K562 (cell line): Measurements from ENCODE around the gene ATAD3B. TPM values are rescaled to one million over a fixed set of nuclear protein-coding genes. Genes with fewer than 3 reads are reported as not detected.
"Not testable (repeated sequence)": the region's sequence is repeated elsewhere in the genome, so short reads cannot be mapped to it uniquely, and the experiment has no call there.

ENCODE experiments used
- ATAC-seq: fragments of 200-7000 bp; cut with Tn5 transposase; 3 replicates; pipeline ENCODE4 v1.9.1; 2020; ENCODE audit warnings: moderate library complexity
- BruUV-seq: library from RNA; stranded (reverse); fragments of 400-500 nt; replicated peaks from 2 replicates; lab custom pipeline; 2021; lab: Mats Ljungman, UMichigan
- CTCF ChIA-PET: fragments of 300-600 bp; formaldehyde crosslinking; extraction: SDS; loops from one replicate; lab custom pipeline; 2021; ENCODE audit warnings: low intra/inter-chr PET ratio; lab: Yijun Ruan, JAX
- POLR2A ChIA-PET: fragments of 300-600, 350-650 bp; sonication (Branson Sonifier 250); formaldehyde crosslinking; extraction: SDS; loops from one replicate; lab custom pipeline; 2021; ENCODE audit warnings: antibody characterized with exemption, inconsistent platforms; lab: Yijun Ruan, JAX
- DNase-seq, 4 experiments: peaks; one replicate each; pipeline versions ENCODE4 v3.0.0 to v3.0.0-alpha.2; 2011 to 2018; ENCODE audit warnings: low spot score in 3 of 4, mixed read lengths in 3 of 4; ENCODE audit errors: extremely low read depth in 1 of 4
- FAIRE-seq: peaks from 2 replicates; lab custom pipeline; 2011; peaks lifted over from hg19 to GRCh38; lab: Jason Lieb, UNC
- H2AFZ ChIP-seq: 2 replicates; pipeline ENCODE4 v1.6.0; 2011; ENCODE audit warnings: low read depth, low read length, control low read depth, inconsistent platforms
- H3K27ac ChIP-seq: fragments of 200-600 bp; 3 replicates; pipeline ENCODE4 v1.8.0; 2011; ENCODE audit warnings: low read depth, mild to moderate bottlenecking, control low read depth, inconsistent platforms, low read length, moderate library complexity, mixed read lengths; ENCODE audit errors: extremely low read depth
- H3K27me3 ChIP-seq, 2 experiments: fragments of 300-600 bp in 1 of 2; 2 replicates in 1 of 2; 3 replicates in 1 of 2; pipeline versions ENCODE4 v1.6.0 to v1.8.0; 2011; ENCODE audit warnings: inconsistent platforms in 2 of 2, low read length in 2 of 2, mild to moderate bottlenecking in 1 of 2, mixed read lengths in 1 of 2, moderate library complexity in 1 of 2; ENCODE audit not compliant: control insufficient read depth in 2 of 2, insufficient read depth in 2 of 2
- H3K36me3 ChIP-seq: fragments of 300-600 bp; 3 replicates; pipeline ENCODE4 v1.8.0; 2011; ENCODE audit warnings: mild to moderate bottlenecking, low read length, inconsistent platforms; ENCODE audit not compliant: control insufficient read depth, insufficient read depth
- H3K4me1 ChIP-seq, 2 experiments: fragments of 200-600 bp in 1 of 2; replicated peaks in 1 of 2; 2 replicates in 1 of 2; 3 replicates in 1 of 2; pipeline versions ENCODE4 v1.5.1 to v1.8.0; 2011; ENCODE audit warnings: inconsistent platforms in 2 of 2, low read length in 2 of 2, mild to moderate bottlenecking in 1 of 2, mixed read lengths in 1 of 2, moderate library complexity in 1 of 2; ENCODE audit not compliant: control insufficient read depth in 2 of 2, insufficient read depth in 2 of 2
- H3K4me2 ChIP-seq: 2 replicates; pipeline ENCODE4 v1.6.1; 2011; ENCODE audit warnings: low read length, control low read depth, inconsistent platforms, mixed read lengths; ENCODE audit not compliant: insufficient read depth
- H3K4me3 ChIP-seq: fragments of 200-600 bp; sonication (generic), shearing (Covaris generic); 2 replicates; pipeline ENCODE4 v1.5.1; 2016; ENCODE audit warnings: control low read depth, inconsistent platforms
- H3K79me2 ChIP-seq: fragments of 200-600 bp; 3 replicates; pipeline ENCODE4 v1.8.0; 2011; ENCODE audit warnings: low read length, inconsistent platforms; ENCODE audit not compliant: control insufficient read depth, insufficient read depth
- H3K9ac ChIP-seq, 2 experiments: 2 replicates each; pipeline versions ENCODE4 v1.6.0 to v1.6.1; 2011; ENCODE audit warnings: low read depth in 2 of 2, low read length in 2 of 2, control low read depth in 1 of 2, inconsistent platforms in 1 of 2, mild to moderate bottlenecking in 1 of 2, mixed read lengths in 1 of 2; ENCODE audit not compliant: insufficient read depth in 1 of 2
- H3K9me1 ChIP-seq: one replicate; pipeline ENCODE4 v1.6.0; 2011; ENCODE audit warnings: inconsistent platforms, mild to moderate bottlenecking, low read length, moderate library complexity; ENCODE audit not compliant: control insufficient read depth, insufficient read depth
- H3K9me3 ChIP-seq: replicated peaks from 2 replicates; pipeline ENCODE4 v1.5.1; 2011; ENCODE audit warnings: low read depth, low read length, inconsistent platforms; ENCODE audit not compliant: control insufficient read depth, insufficient read depth
- H4K20me1 ChIP-seq: replicated peaks from 2 replicates; pipeline ENCODE4 v1.6.1; 2011; ENCODE audit warnings: low read length, inconsistent platforms, mixed read lengths; ENCODE audit not compliant: control insufficient read depth, insufficient read depth
- MECOM ChIP-seq: fragments of 250-450 bp; sonication (Bioruptor Pico); IDR thresholded peaks from 2 replicates; pipeline ENCODE4 v1.8.0; 2022; ENCODE audit warnings: inconsistent platforms
- TRIM24 ChIP-seq, 2 experiments: fragments of 450-650 bp; IDR thresholded peaks; 2 replicates each; pipeline ENCODE4 v1.6.1; 2016
- ZNF280A ChIP-seq: fragments of 450-650 bp; IDR thresholded peaks from 2 replicates; pipeline ENCODE4 v1.6.1; 2018; ENCODE audit warnings: mild to moderate bottlenecking, low read depth; ENCODE audit not compliant: partially characterized antibody
- ZNF324 ChIP-seq: fragments of 250-450 bp; sonication (Bioruptor Pico); IDR thresholded peaks from 2 replicates; pipeline ENCODE4 v1.4.0; 2020; ENCODE audit warnings: mild to moderate bottlenecking
- WGBS: fragments of 100-300 bp; shearing (Covaris generic); methylation state at CpG from one replicate; pipeline ENCODE4 v1.1.6; 2016; ENCODE audit warnings: low coverage, mixed read lengths; ENCODE audit not compliant: insufficient coverage; ENCODE audit errors: missing lambda C conversion rate; 5-methylcytosine and 5-hydroxymethylcytosine counted together
- in situ Hi-C: fragments of 300-500 bp; cut with MboI; formaldehyde crosslinking; loops from 4 replicates; pipeline ENCODE4 v1.15.0; 2018; ENCODE audit warnings: inconsistent platforms, mixed read lengths
- intact Hi-C: fragments of 100-400 bp; cut with micrococcal nuclease; formaldehyde crosslinking; loops from 2 replicates; pipeline ENCODE4 v1.14.2; 2022
- polyA plus RNA-seq, 8 experiments: library from polyadenylated mRNA; depleted of rRNA in 4 of 8; stranded (reverse) in 5 of 8; unstranded in 3 of 8; fragments of >200 nt; fragmentation: Nextera tagmentation in 2 of 8; fragmentation: Illumina TruSeq in 1 of 8; extraction: Ambion mirVana in 2 of 8; extraction: Trizol in 1 of 8; gene quantifications; 2 replicates each; pipeline versions ENCODE4 v1.2.1 to v1.2.3, GENCODE V29; 2011 to 2014; ENCODE audit warnings: inconsistent platforms in 1 of 8, missing spikeins in 1 of 8
- total RNA-seq, 7 experiments: library from RNA; depleted of rRNA in 6 of 7; stranded (reverse); fragments of >200 nt in 6 of 7; fragmentation: Illumina TruSeq in 2 of 7; extraction: Trizol in 2 of 7; gene quantifications; 2 replicates each; pipeline versions ENCODE4 v1.2.1 to v1.2.3, GENCODE V29; 2011 to 2021; ENCODE audit warnings: low replicate concordance in 1 of 7

Gene ATAD3B
- total and polyA plus RNA-seq, 9 of the 15 experiments (the other 6 are each of a cell fraction or from before 2014, with no cell fraction given) = 0.07 to 113 (median 27.7) TPM

DNA sequence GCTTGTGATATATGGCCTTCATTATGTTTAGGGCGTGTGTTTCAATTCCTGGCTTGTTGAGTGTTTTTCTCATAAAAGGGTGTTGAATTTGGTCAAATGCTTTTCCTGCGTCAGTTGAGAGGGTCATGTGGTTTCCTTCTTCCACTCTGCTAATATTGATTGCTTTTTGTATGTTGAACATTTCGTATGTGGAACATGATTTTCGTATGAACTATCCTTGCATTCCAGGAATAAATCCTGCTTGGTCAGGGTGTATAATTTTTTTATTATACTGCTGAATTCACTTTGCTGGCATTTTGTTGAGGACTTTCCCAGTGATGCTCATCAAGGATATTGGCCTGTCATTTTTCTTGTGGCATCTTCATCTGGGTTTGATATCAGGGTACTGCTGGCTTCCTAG lies 35.7 kb downstream of the ATAD3B start:
- Histone ChIP-seq H3K4me1 (peaks cover 8 to 25% of the 10 kb centered on the region in 2 experiments; a peak in 4 of 5 replicates), H3K9me3 (peaks cover 3% of the 10 kb centered on the region; the same call in 1 of the 2 replicates), H3K4me2 (no peak overlapping the region), H3K27ac (no peak overlapping the region), H3K27me3 (no peaks in the 10 kb centered on the region), H3K36me3 (no peaks in the 10 kb centered on the region), H3K4me3 (no peak overlapping the region), H3K9me1 (no peaks in the 10 kb centered on the region), H4K20me1 (no peaks in the 10 kb centered on the region), H3K79me2 (peaks cover 15% of the 10 kb centered on the region), H3K9ac (no peak overlapping the region), H2AFZ (no peak overlapping the region)
- 72% methylated on average over 4 of the region's 4 CpGs for WGBS
- POLR2A ChIA-PET = no interaction called here
- FAIRE-seq = no peak
- BruUV-seq = no TSS peak
- DNase-seq = no peak
- intact Hi-C loops (loop anchor here (10.0 kb wide), 1 partner anchor 133 kb away; the partner anchor contains the start of gene AURKAIP1), in situ Hi-C loops (no loop called here)
- ATAC-seq = no peak
- TF ChIP-seq ZNF280A (peak; percentile 25), TRIM24 (IDR thresholded peaks at IDR 0.05) (peak in 1 of 2 experiments; percentile 14; a peak in 1 of 4 replicates), MECOM (CRISPR knock-in tag) (no peak), ZNF324 (CRISPR knock-in tag) (peak; percentile 92)
- CTCF ChIA-PET = no interaction called here

DNA sequence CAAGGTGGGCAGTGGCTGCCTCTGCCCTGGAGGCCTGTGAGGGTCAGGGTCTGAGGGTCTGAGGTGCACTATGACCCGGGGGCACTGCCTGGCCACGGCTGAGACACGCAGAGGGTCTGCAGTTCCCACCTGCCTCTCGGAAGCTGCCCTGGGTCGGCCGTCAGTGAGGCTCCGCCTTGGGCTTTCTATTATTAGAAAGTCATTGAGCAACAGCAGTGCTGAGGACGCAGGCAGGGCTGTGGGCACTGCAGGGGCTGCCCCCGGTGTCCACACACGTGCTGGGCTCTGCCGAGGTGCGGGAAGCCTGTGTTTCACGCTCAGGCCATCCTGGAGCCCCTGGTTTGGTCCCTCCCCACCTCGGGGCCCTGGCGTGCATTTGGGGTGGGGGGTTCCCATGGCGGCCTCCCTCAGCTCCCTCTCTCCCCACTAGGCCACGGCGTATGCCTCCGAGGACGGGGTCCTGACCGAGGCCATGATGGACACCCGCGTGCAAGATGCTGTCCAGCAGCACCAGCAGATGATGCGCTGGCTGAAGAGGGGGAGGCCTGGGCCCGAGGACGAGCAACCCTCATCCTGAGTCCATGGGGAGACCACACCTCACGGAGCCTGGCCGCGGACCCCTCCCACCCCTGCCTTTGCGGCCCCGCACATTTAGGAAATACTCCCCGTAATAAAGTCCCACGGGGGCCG lies 37.4 kb downstream of the ATAD3B start:
- FAIRE-seq, H3K4me3 ChIP-seq, H3K27ac ChIP-seq, BruUV-seq, ATAC-seq, H3K27me3 ChIP-seq, H3K9me1 ChIP-seq, H3K9ac ChIP-seq, CTCF ChIA-PET, H3K36me3 ChIP-seq, H3K4me2 ChIP-seq, H3K9me3 ChIP-seq, H4K20me1 ChIP-seq, DNase-seq, POLR2A ChIA-PET, in situ Hi-C loops, H2AFZ ChIP-seq: not testable (repeated sequence)
- H3K79me2 ChIP-seq = peaks cover 27% of the 10 kb centered on the region
- peaks cover 8 to 32% of the 10 kb centered on the region in 2 experiments; a peak in 4 of 5 replicates for H3K4me1 ChIP-seq
- intact Hi-C loops = loop anchor here (10.0 kb wide), 1 partner anchor 134 kb away; the partner anchor contains the start of gene AURKAIP1
- WGBS = 76% methylated on average over 9 of the region's 34 CpGs

- FAIRE-seq, CTCF ChIA-PET, H3K9me3 ChIP-seq, in situ Hi-C loops, H3K27ac ChIP-seq, H3K9ac ChIP-seq, DNase-seq, H2AFZ ChIP-seq, BruUV-seq, H3K36me3 ChIP-seq, H3K9me1 ChIP-seq, H3K27me3 ChIP-seq, H3K4me3 ChIP-seq, ATAC-seq, H3K4me2 ChIP-seq, H4K20me1 ChIP-seq: not testable (repeated sequence)
- WGBS = 77% methylated on average over 9 of the region's 21 CpGs
- peaks cover 32% of the 10 kb centered on the region for H3K79me2 ChIP-seq
- peaks cover 8 to 32% of the 10 kb centered on the region in 2 experiments; a peak in 4 of 5 replicates for H3K4me1 ChIP-seq
- POLR2A ChIA-PET = interaction anchor here (0.6 kb wide), 1 partner anchor 146 kb away, joined by 4 read pairs; no protein-coding TSS in a partner anchor
- intact Hi-C loops = loop anchor here (10.0 kb wide), 1 partner anchor 135 kb away; the partner anchor contains the start of gene AURKAIP1
Measured at GRCh38 chr1:1509465-1509850, 37.9 kb downstream of the ATAD3B start.
